Measurements from ENCODE around the gene KIF6. TPM values are rescaled to one million over a fixed set of nuclear protein-coding genes. Genes with fewer than 3 reads are reported as not detected.

The KIF6 gene
- total and polyA plus RNA-seq, 2 of the 8 experiments (the other 6 are each of a cell fraction or from before 2014, with no cell fraction given) = 0.53 to 0.65 TPM

DNA sequence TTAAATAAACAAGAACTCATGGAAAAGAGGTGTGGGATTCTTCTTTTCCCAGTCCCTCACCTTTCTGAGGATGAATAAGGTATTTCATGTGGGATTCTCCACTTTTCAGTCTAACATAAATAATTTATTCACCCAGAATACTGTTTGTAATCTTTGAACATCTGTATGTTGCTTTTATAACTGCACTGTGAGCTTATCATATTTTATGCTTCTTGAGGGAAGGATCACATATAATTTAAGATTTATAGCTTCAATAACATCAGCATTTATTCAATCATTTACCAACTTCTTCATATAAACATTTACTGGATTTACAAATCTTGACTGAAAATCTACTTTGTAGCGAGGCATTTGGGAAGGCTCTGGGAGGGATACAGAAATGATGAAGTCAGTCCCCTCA lies 248.5 kb downstream of the KIF6 start (continued):
- no peak for TF ChIP-seq POU5F1 (IDR thresholded peaks at IDR 0.05; ENCODE audit: low read depth, low read length)

Measured in H1 (cell line).